ENCODE results near the gene RIN2.

The RIN2 gene

GRCh38 chr20:19767070-19767469 lies 9.0 kb downstream of the RIN2 start:
- DNase-seq: no peak

DNA sequence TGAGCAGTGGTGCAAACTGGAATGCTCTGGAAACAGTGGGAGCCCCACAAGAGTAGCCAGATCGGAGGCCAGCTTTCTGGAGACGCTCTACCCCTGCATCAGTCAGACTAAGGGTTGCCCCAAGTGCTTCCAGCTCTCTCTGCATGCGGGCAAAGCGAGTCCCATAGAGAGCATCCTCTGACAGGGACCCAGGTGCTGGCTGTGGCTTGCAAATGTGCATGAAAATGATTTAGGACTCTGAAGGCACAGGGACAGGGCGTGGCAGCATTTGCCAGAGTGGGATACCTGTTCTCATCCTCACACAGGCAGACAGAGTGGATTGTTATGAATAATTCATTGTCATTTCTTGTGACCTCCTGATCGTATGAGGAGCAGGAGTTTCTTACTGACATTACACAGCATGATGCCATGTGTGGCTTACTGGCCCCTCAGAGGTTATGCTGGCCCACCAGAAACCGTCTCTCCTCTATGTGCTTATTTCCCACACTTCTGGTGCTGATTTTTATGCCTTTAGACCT lies 10.3 kb downstream of the RIN2 start:
- DNase-seq: no peak

DNA sequence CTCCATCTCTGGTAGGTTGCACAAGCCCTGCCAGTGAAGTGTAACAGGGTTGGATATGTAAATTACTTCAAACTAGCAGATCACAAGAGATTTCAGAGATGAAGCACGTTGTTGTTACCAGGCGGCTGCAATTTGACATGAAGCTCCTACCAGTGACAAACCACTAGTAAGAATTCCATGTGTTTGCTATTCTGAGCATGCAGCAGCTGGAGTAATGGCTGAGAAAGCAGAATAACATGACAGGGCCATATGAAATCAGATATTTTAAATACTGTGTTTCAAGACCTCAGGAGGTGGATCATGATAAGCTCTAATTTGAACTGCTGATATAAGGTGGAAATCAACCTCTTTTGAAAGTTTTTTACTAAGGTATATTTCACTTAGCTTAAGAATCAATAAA lies 11.4 kb downstream of the RIN2 start:
- no peak for DNase-seq

DNA sequence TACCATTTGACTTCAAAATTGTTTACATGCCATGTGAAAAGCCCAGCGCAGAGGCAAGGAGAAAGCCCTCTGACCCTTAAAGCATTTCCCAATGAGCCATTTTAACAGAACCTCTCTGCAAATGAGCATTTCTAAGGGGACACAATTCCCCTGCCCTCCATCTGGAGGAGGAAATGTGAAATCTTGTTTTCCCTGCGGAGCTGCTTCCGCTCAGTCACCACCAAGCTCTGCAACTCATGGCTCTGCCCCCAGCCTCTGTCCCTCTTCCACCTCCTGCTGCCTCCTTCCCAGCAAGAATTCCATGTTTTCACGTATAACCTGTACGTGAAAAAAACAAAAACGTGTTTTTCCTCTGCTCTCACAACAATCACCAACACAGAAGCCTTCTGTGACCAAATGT lies 12.3 kb downstream of the RIN2 start:
- DNase-seq: no peak

- DNase-seq: no peak
Observed at GRCh38 chr20:19771031-19771430, 13.0 kb downstream of the RIN2 start.

DNA sequence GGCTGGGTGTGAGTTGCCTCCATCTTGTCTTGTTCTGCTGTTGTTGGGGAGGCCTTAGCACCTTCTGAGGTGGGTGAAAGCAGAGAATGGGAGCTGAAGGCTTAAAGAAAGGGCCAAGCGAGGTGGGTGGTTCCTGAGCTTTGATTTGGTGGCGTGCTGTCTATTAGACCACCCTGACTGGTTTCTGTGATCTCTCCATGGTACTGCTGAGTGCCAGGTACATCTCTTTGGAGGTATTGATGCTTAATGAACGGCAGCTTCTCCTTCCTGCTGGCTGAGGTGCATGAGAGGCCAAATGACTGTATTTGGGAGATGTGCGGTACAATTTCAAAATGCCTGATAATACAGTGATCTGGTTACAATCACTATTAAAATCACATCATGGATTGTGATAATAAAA lies 15.4 kb downstream of the RIN2 start:
- DNase-seq: no peak

DNA sequence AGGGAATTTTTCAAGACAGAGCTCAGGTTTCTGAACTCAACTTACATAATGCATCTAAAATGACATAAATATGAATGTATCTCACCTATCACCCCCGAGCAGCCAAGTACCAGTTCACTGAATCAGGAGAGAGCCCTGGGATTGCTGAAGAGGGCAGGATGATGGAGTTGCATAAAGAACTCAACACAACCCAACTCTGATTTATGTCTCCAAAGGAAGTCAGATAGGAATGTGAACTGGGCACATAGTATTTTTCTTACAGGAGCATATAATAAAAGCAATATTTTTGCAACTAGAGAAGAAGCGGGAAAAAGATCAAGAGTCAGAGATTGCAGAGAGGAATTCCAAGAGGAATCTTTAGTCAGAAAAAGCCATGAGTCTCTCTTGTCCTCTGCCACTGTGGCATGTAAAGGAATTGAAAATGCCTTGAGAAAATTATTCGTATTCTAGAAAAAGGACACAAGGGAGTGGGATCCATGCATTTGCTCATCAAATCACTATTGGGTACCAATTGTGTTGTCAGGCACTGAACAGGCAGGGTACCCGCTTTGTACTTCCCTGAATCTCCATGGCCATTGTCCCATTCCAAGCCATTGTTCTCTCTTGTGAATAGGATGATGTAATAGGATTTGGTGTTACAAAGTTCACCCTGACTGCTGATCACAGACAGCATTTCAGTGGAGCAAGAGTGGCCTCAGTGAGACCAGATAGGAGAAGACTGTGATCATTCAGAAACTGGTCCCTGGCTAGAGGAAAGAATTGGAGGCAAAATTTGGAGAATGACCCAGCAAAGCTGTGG lies 16.3 kb downstream of the RIN2 start:
- DNase-seq: no peak

- DNase-seq: no peak
Observed at GRCh38 chr20:19775353-19776253, 17.5 kb downstream of the RIN2 start.

GRCh38 chr20:19777315-19777714 lies 19.3 kb downstream of the RIN2 start:
- DNase-seq: no peak

DNA sequence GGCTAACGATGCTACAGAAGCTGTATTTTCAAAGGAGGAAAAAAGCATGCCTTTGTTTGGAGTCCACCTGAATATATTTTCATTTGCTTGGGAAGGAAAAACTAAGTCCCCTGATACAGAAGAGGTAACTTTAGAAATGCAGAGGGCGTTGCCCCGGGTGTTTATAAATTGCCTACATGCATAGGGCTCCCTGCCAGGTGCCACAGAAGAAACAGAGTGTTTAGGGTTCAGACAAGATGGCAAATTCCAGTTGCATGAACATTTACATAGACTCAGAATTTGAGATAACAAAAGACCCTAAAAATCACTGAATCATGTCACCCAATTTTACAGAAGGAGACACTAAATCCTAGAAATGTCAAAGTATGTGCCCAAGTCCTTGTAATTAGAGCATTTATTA lies 19.9 kb downstream of the RIN2 start:
- no peak for DNase-seq

DNA sequence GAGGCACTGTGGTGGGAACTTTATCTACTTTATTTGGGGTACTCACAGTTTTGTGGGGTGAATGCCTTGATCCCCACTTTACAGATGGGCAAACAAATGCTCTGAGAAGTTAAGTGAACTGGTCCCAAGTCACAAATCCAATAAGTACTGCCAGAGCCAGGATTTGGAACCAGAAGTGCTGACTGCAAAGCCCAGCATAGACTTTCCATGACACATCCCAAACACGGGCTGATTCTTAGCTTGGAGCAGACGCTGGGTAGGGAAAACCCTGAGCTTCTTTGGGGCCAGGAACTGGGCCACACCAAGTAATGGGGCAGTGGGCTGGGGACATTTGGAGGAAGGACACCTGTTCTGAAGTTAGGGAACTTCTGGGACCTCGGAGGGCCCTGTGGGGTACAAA lies 20.3 kb downstream of the RIN2 start:
- DNase-seq: no peak

DNA sequence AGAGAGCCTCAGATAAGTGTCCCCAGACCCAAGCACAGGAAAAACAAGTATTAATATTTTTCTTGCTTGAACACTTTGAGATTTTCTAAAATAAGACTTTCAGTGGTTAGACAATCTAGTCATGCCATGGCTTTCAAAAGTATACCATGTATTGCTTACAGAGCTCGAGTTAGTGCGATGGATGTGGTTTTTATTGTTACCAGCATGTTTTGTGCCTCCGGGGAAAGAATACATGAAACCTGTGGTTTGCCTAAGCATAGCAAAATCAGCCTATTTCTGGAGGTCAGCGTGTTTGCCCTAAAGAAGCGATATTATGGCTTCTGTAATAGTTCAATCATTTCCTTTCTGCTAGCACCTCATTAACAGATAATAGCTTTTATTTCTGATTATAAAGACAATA lies 21.6 kb downstream of the RIN2 start:
- no peak for DNase-seq

DNA sequence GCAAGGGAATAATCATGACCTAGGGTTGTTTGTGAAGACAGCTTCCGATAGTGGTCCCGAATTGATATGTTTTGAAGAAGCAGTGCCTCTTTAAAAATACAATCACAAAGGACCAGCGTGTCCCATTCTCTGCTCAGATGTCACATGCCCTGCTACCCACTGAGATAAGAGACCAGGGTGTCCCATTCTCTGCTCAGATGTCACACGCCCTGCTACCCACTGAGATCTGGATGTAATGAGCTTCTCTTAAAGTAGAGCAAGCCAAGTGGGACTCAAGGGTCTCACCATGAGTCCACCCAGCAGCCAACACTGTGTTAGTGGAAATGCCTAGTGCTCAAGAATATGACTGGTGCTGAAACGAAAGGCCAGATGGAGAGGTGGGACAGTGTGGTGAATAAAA lies 22.2 kb downstream of the RIN2 start:
- DNase-seq: no peak

GRCh38 chr20:19781235-19781634 lies 23.2 kb downstream of the RIN2 start:
- DNase-seq: no peak

DNA sequence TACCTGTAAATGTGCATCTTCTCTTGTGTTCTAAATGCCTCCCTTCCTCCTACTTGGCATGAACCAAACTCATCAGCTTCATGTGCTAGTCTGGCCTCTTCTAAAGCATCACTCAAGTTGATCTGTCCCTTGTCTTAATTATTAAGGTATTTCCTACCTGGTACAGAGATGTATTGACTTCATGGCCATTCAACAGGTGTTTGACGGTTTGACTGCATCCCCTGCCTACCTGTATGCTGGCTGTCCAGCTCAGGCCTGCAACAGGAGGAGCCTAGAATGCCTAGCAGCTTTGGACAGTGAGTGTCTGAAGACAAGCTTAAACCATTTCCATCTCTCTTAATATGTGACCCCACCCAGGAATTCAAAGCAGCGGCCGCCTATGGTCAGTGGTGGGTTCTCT lies 24.6 kb downstream of the RIN2 start:
- no peak for DNase-seq

DNA sequence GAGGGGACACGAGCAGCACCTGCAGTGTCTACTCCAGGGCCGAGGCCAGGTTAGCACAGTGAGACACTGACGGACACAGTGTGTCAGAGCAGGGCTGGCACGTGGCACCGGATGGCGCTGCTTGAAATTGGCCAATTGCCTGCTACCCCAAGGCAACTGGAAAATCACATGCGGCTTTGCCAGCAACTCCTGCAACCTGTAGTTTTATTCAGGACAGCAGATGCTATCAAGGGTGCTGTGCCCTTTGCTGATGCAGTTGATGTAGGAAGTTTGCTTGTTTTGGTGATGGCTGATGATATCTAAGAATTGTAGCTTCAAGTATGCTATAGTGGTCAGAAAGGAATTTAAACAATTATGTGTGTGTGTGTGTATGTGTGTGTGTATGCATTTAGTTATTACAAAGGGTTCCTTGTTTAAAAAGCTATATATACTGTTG lies 25.9 kb downstream of the RIN2 start:
- peak; percentile 61 for DNase-seq

GRCh38 chr20:19784511-19785172 lies 26.6 kb downstream of the RIN2 start:
- peak; percentile 68 for DNase-seq

DNA sequence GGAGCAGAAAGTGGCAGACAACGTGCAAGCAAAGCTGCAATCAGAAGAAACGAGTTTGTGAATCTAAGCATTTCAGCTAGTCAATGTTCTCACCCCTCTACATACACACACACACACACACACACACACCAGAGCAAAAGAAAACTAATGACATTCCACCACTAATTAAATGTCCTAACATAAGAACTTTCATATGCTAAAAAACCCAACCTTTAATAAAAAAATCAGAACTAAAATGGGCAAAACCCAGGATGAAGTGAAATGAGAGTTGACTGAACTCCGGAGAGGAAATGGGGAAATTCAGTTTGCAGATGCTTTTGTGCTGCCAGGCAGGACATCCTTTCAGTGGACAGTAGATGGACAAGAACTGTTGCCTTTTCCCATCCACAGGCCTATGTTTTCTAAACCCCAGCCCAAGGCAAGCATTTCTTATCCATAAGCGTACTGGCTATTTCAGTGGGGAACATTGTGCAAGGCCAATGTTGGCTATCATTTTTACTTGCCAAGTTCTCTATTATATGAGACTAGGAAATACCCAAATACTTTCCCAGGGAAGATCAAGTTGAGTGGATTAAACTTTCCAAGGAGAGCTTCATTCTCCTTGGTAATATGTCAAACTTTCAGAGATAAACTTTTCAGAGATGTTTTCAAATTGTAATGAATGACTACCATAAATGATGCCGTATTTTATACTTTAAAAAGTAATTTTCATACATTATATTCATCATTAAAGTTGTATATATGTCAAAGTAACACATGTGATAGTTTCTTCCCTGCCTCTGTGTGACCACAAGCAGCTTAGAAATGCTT lies 27.3 kb downstream of the RIN2 start:
- no peak for DNase-seq

DNA sequence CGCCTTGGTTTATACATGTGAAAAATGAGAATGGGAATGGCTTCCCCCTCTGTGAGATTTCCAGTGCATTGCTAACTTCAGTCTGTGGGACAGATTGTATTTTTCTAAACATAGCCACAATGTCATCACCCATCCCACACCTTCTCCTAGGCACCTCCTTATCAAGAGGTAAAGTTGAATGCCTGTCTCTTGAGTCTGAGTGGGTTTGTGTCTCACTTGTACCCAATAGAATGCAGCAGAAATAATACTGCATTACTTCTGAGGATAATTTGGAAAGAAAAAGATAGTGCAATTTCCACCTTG lies 27.9 kb downstream of the RIN2 start:
- no peak for DNase-seq

- DNase-seq: peak; percentile 60
Observed at GRCh38 chr20:19786311-19786710, 28.3 kb downstream of the RIN2 start.

DNA sequence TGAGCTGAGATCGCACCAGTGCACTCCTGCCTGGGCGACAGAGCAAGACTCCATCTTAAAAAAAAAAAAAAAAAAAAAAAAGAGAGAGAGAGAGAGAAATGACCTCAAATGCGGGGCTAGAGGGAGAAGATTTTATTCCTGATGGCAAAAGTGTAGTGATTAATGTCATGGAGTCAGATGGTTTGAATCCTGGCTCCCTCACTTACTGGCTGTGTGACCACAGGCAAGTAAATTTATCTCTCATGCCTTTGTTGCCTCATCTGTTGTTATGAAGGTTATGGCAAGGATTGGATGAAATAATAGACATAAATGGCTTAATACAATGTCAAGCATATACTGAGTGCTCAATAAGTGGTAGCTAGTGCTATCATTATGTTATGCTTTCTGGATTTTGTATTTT lies 29.3 kb downstream of the RIN2 start:
- no peak for DNase-seq

- DNase-seq: no peak
Observed at GRCh38 chr20:19789009-19789408, 31.0 kb downstream of the RIN2 start.

DNA sequence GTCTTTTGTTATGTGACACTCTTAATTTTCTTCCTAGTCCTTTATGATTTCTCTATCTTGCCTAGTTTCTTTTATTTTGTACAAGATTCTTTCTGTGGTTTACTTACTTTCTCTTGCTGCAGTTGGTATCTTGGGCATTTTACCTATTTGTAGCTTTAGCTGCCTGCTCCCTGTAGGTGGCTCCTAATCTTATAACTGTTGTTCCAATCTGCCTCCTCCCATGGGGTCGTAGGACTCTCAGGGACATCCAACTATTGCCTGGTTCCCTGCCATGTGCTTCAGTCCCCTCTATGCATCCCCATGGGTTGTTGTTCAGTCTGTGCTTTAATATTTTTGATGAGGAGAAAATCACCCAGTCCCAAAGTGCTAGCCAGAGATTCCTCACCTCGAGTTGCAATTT lies 31.4 kb downstream of the RIN2 start:
- no peak for DNase-seq

All from NCI-H446 treated with DMSO at 0.1 percent for 48 hours (cell line).